WTC11 (cell line): ENCODE data around the gene COX5A. TPM values are rescaled to one million over a fixed set of nuclear protein-coding genes. Genes with fewer than 3 reads are reported as not detected.

Experiments used
- AFF4 ChIP-seq: sonication (generic); formaldehyde crosslinking; IDR thresholded peaks from 2 replicates; pipeline ENCODE4 v1.8.1; 2023; ENCODE audit warnings: mild to moderate bottlenecking, missing genetic modification reagents, borderline replicate concordance
- ATF2 ChIP-seq: sonication (generic); formaldehyde crosslinking; IDR thresholded peaks from 2 replicates; pipeline ENCODE4 v1.8.1; 2022; ENCODE audit warnings: low read depth, missing genetic modification reagents, borderline replicate concordance
- FOXP1 ChIP-seq: sonication (generic); formaldehyde crosslinking; IDR thresholded peaks from 2 replicates; pipeline ENCODE4 v1.8.0; 2022; ENCODE audit warnings: missing genetic modification reagents, mild to moderate bottlenecking, moderate library complexity, borderline replicate concordance
- IRF1 ChIP-seq: sonication (generic); formaldehyde crosslinking; IDR thresholded peaks from 2 replicates; pipeline ENCODE4 v1.8.0; 2023; ENCODE audit warnings: missing genetic modification reagents
- MYBL2 ChIP-seq: sonication (generic); formaldehyde crosslinking; IDR thresholded peaks from 2 replicates; pipeline ENCODE4 v1.8.1; 2023; ENCODE audit warnings: mild to moderate bottlenecking, moderate library complexity, missing genetic modification reagents
- NFYB ChIP-seq: sonication (generic); formaldehyde crosslinking; conservative IDR thresholded peaks from 2 replicates; pipeline ENCODE4 v1.8.0; 2022; ENCODE audit warnings: low read depth, missing genetic modification reagents
- NR2C2 ChIP-seq: sonication (generic); formaldehyde crosslinking; IDR thresholded peaks from 2 replicates; pipeline ENCODE4 v1.8.0; 2022; ENCODE audit warnings: mild to moderate bottlenecking, missing genetic modification reagents
- SMAD3 ChIP-seq: sonication (generic); formaldehyde crosslinking; IDR thresholded peaks from 2 replicates; pipeline ENCODE4 v1.8.0; 2022; ENCODE audit warnings: missing genetic modification reagents, mild to moderate bottlenecking, borderline replicate concordance
- SOX15 ChIP-seq: fragments of 250-450 bp; sonication (Bioruptor Pico); IDR thresholded peaks from 2 replicates; pipeline ENCODE4 v1.9.0; 2021; ENCODE audit warnings: mild to moderate bottlenecking
- TP53 ChIP-seq: sonication (generic); formaldehyde crosslinking; IDR thresholded peaks from 2 replicates; pipeline ENCODE4 v1.8.1; 2023; ENCODE audit warnings: mild to moderate bottlenecking, missing genetic modification reagents
- ZNF317 ChIP-seq: sonication (generic); formaldehyde crosslinking; IDR thresholded peaks from 2 replicates; pipeline ENCODE4 v1.8.1; 2023; ENCODE audit warnings: low read depth, mild to moderate bottlenecking, moderate library complexity, missing genetic modification reagents, borderline replicate concordance
- total RNA-seq: library from RNA; stranded (reverse); gene quantifications from 3 replicates; pipeline ENCODE4 v1.2.3, GENCODE V29; 2021
- TF ChIP-seq, protein P1 (sequence below): fragments of 250-450 bp; sonication (Bioruptor Pico); IDR thresholded peaks from 2 replicates; pipeline ENCODE4 v1.9.0; 2021; ENCODE audit warnings: mild to moderate bottlenecking, borderline replicate concordance
- TF ChIP-seq, protein P2 (sequence below): sonication (generic); formaldehyde crosslinking; IDR thresholded peaks from 2 replicates; pipeline ENCODE4 v1.8.1; 2023; ENCODE audit warnings: mild to moderate bottlenecking, missing genetic modification reagents, moderate library complexity
- TF ChIP-seq, protein P3 (sequence below): sonication (generic); formaldehyde crosslinking; conservative IDR thresholded peaks from 2 replicates; pipeline ENCODE4 v1.8.1; 2022; ENCODE audit warnings: mild to moderate bottlenecking, missing genetic modification reagents
- TF ChIP-seq, protein P4 (sequence below): sonication (generic); formaldehyde crosslinking; IDR thresholded peaks from 2 replicates; pipeline ENCODE4 v1.8.0; 2022; ENCODE audit warnings: mild to moderate bottlenecking, missing genetic modification reagents

The COX5A gene
- total RNA-seq, 1 experiment from 2014 or later = 354 TPM

GRCh38 chr15:74955017-74955416 lies 17.1 kb upstream of the COX5A start (continued):
- TF ChIP-seq, protein P1, sequence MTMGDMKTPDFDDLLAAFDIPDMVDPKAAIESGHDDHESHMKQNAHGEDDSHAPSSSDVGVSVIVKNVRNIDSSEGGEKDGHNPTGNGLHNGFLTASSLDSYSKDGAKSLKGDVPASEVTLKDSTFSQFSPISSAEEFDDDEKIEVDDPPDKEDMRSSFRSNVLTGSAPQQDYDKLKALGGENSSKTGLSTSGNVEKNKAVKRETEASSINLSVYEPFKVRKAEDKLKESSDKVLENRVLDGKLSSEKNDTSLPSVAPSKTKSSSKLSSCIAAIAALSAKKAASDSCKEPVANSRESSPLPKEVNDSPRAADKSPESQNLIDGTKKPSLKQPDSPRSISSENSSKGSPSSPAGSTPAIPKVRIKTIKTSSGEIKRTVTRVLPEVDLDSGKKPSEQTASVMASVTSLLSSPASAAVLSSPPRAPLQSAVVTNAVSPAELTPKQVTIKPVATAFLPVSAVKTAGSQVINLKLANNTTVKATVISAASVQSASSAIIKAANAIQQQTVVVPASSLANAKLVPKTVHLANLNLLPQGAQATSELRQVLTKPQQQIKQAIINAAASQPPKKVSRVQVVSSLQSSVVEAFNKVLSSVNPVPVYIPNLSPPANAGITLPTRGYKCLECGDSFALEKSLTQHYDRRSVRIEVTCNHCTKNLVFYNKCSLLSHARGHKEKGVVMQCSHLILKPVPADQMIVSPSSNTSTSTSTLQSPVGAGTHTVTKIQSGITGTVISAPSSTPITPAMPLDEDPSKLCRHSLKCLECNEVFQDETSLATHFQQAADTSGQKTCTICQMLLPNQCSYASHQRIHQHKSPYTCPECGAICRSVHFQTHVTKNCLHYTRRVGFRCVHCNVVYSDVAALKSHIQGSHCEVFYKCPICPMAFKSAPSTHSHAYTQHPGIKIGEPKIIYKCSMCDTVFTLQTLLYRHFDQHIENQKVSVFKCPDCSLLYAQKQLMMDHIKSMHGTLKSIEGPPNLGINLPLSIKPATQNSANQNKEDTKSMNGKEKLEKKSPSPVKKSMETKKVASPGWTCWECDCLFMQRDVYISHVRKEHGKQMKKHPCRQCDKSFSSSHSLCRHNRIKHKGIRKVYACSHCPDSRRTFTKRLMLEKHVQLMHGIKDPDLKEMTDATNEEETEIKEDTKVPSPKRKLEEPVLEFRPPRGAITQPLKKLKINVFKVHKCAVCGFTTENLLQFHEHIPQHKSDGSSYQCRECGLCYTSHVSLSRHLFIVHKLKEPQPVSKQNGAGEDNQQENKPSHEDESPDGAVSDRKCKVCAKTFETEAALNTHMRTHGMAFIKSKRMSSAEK = no peak
- TF ChIP-seq SOX15 (CRISPR knock-in tag) (no peak), NR2C2 (CRISPR knock-in tag) (no peak), MYBL2 (CRISPR knock-in tag) (no peak), SMAD3 (CRISPR knock-in tag) (no peak), ATF2 (no peak), TP53 (no peak), IRF1 (no peak), NFYB (CRISPR knock-in tag) (no peak), FOXP1 (CRISPR knock-in tag) (no peak), ZNF317 (CRISPR knock-in tag) (no peak), AFF4 (CRISPR knock-in tag) (no peak)
- TF ChIP-seq, protein P2, sequence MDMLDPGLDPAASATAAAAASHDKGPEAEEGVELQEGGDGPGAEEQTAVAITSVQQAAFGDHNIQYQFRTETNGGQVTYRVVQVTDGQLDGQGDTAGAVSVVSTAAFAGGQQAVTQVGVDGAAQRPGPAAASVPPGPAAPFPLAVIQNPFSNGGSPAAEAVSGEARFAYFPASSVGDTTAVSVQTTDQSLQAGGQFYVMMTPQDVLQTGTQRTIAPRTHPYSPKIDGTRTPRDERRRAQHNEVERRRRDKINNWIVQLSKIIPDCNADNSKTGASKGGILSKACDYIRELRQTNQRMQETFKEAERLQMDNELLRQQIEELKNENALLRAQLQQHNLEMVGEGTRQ (CRISPR knock-in tag) = no peak
- TF ChIP-seq, protein P3, sequence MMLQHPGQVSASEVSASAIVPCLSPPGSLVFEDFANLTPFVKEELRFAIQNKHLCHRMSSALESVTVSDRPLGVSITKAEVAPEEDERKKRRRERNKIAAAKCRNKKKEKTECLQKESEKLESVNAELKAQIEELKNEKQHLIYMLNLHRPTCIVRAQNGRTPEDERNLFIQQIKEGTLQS (CRISPR knock-in tag) = no peak
- TF ChIP-seq, protein P4, sequence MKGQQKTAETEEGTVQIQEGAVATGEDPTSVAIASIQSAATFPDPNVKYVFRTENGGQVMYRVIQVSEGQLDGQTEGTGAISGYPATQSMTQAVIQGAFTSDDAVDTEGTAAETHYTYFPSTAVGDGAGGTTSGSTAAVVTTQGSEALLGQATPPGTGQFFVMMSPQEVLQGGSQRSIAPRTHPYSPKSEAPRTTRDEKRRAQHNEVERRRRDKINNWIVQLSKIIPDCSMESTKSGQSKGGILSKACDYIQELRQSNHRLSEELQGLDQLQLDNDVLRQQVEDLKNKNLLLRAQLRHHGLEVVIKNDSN (CRISPR knock-in tag) = no peak
